ENCODE data around the gene ADAMTS18. TPM values are rescaled to one million over a fixed set of nuclear protein-coding genes. Genes with fewer than 3 reads are reported as not detected.

Gene ADAMTS18
- total RNA-seq, 1 experiment from 2014 or later: not detected

GRCh38 chr16:77434022-77434529, 758 bp downstream of the ADAMTS18 start:
- no peaks in the 10 kb centered on the region for H3K4me1 ChIP-seq (ENCODE audit: control insufficient read depth in 1 of 2, insufficient read depth in 2 of 2, low read length in 2 of 2)
- no peak overlapping the region for H3K4me2 ChIP-seq (ENCODE audit: low read length)
- ChIA-PET POLR2A (no interaction called here), RAD21 (ENCODE audit: low non-redundant PET in 1 of 2, low total read pairs in 2 of 2, uncharacterized antibody in 2 of 2, unreplicated experiment in 2 of 2) (no interaction called here), CTCF (no interaction called here)
- H3K27me3 ChIP-seq (ENCODE audit: insufficient read depth, low read length): peaks cover 45% of the 10 kb centered on the region
- no peak for DNase-seq (ENCODE audit: low read depth, low spot score)
- no peaks in the 10 kb centered on the region for H3K9me2 ChIP-seq (ENCODE audit: insufficient read depth)
- no peak overlapping the region for H3K27ac ChIP-seq (ENCODE audit: low read depth, low read length)
- BruUV-seq (replicated peaks): no TSS peak
- H3K36me3 ChIP-seq (ENCODE audit: control insufficient read depth in 1 of 2, insufficient read depth in 2 of 2, low read length in 2 of 2): no peaks in the 10 kb centered on the region
- TF ChIP-seq TCF7L2 (IDR thresholded peaks at IDR 0.05; ENCODE audit: borderline replicate concordance, extremely low read depth, insufficient read depth, insufficient read length) (no peak), ELF1 (IDR thresholded peaks at IDR 0.05; ENCODE audit: borderline replicate concordance, low read depth) (no peak), SIN3A (IDR thresholded peaks at IDR 0.05; ENCODE audit: low read depth) (no peak), ZFX (IDR thresholded peaks at IDR 0.05) (no peak), ATF3 (IDR thresholded peaks at IDR 0.05) (no peak), REST (IDR thresholded peaks at IDR 0.05; ENCODE audit: low read depth) (no peak), RAD21 (IDR thresholded peaks at IDR 0.05; ENCODE audit: low read depth) (no peak), POLR2A (IDR thresholded peaks at IDR 0.05; ENCODE audit: borderline replicate concordance, extremely low read depth, insufficient read depth, insufficient read length) (no peak), MAX (IDR thresholded peaks at IDR 0.05) (no peak)
- H3K9me3 ChIP-seq (ENCODE audit: control insufficient read depth in 1 of 2, insufficient read depth in 1 of 2, low read depth in 1 of 2, low read length in 2 of 2): no peaks in the 10 kb centered on the region
- intact Hi-C loops (cut with micrococcal nuclease): no loop called here
- H3K79me2 ChIP-seq (ENCODE audit: insufficient read depth, low read length): no peaks in the 10 kb centered on the region
- H3K9ac ChIP-seq (ENCODE audit: low read length): no peak overlapping the region
- H4K20me1 ChIP-seq (ENCODE audit: insufficient read depth): no peaks in the 10 kb centered on the region
- no peak for ATAC-seq
- no peak overlapping the region for H2AFZ ChIP-seq (ENCODE audit: low read depth, low read length, poor library complexity, severe bottlenecking)
- no peak overlapping the region for H3K4me3 ChIP-seq (replicated peaks in 1 of 2; ENCODE audit: low read depth in 1 of 2, low read length in 2 of 2)
